SU-DHL-6 (cell line): Measurements from ENCODE around the gene ARHGEF37.

Source experiments
- H2AFZ ChIP-seq: fragments of 200-600 bp; sonication (generic); 2 replicates; pipeline ENCODE4 v1.6.1; 2014; ENCODE audit warnings: low read depth, mild to moderate bottlenecking, moderate library complexity, mixed read lengths, antibody characterized with exemption, low read length; ENCODE audit not compliant: severe bottlenecking
- H3F3A ChIP-seq: fragments of 200-600 bp; shearing (Covaris generic); 2 replicates; pipeline ENCODE4 v1.6.0; 2016; ENCODE audit warnings: antibody characterized with exemption, mild to moderate bottlenecking; ENCODE audit not compliant: insufficient read depth
- H3K27ac ChIP-seq: fragments of 200-600 bp; sonication (generic); 2 replicates; pipeline ENCODE4 v1.5.1; 2016; ENCODE audit warnings: low read depth, mild to moderate bottlenecking, low read length, moderate library complexity, mixed read lengths
- H3K27me3 ChIP-seq: fragments of 200-600 bp; sonication (generic), shearing (Covaris generic); 2 replicates; pipeline ENCODE4 v1.6.0; 2014; ENCODE audit warnings: mild to moderate bottlenecking, low read length
- H3K36me3 ChIP-seq: fragments of 200-600 bp; sonication (generic); 2 replicates; pipeline ENCODE4 v1.6.1; 2014; ENCODE audit warnings: mild to moderate bottlenecking, low read length, mixed read lengths
- H3K4me2 ChIP-seq: fragments of 300-600, 200-600 bp; shearing (Covaris generic), sonication (generic); 2 replicates; pipeline ENCODE4 v1.6.0; 2014; ENCODE audit warnings: low read length, low read depth, mild to moderate bottlenecking; ENCODE audit not compliant: poor library complexity, severe bottlenecking
- H3K4me3 ChIP-seq: fragments of 200-600 bp; sonication (generic); 2 replicates; pipeline ENCODE4 v1.5.1; 2014; ENCODE audit warnings: antibody characterized with exemption, low read length, mild to moderate bottlenecking, mixed read lengths; ENCODE audit not compliant: insufficient read depth, poor library complexity, severe bottlenecking
- H3K79me2 ChIP-seq: fragments of 200-600 bp; sonication (generic); 2 replicates; pipeline ENCODE4 v1.6.1; 2014; ENCODE audit warnings: mild to moderate bottlenecking, low read length, moderate library complexity; ENCODE audit not compliant: insufficient read depth
- H3K9ac ChIP-seq: fragments of 200-600 bp; sonication (generic); 2 replicates; pipeline ENCODE4 v1.7.0; 2014; ENCODE audit warnings: mild to moderate bottlenecking, low read length
- H3K9me2 ChIP-seq: fragments of 200-600 bp; sonication (generic); replicated peaks from 2 replicates; pipeline ENCODE4 v1.6.1; 2014; ENCODE audit warnings: low read length; ENCODE audit not compliant: insufficient read depth
- H3K9me3 ChIP-seq: fragments of 200-600 bp; sonication (generic); 2 replicates; pipeline ENCODE4 v1.6.1; 2014; ENCODE audit warnings: low read length, mixed read lengths; ENCODE audit not compliant: insufficient read depth
- H4K20me1 ChIP-seq: fragments of 200-600 bp; sonication (generic); 2 replicates; pipeline ENCODE4 v1.6.1; 2014; ENCODE audit warnings: low read depth, mild to moderate bottlenecking, antibody characterized with exemption, low read length, moderate library complexity, mixed read lengths
- CTCF ChIP-seq: fragments of 200-600 bp; sonication (generic); IDR thresholded peaks from one replicate; pipeline ENCODE4 v1.5.1; 2017; ENCODE audit warnings: antibody characterized with exemption, mild to moderate bottlenecking, low read length, moderate library complexity; ENCODE audit not compliant: insufficient read depth, poor library complexity, severe bottlenecking
- EZH2phosphoT487 ChIP-seq: fragments of 200-600 bp; sonication (generic), shearing (Covaris generic); conservative IDR thresholded peaks from 2 replicates; pipeline ENCODE4 v1.6.1; 2018; ENCODE audit warnings: mild to moderate bottlenecking, antibody characterized with exemption, low read length, moderate library complexity, mixed read lengths

Gene ARHGEF37

GRCh38 chr5:149617760-149618306, 36.5 kb downstream of the ARHGEF37 start:
- Histone ChIP-seq H2AFZ (no peak overlapping the region), H3K79me2 (no peaks in the 10 kb centered on the region), H3K27me3 (no peaks in the 10 kb centered on the region), H3F3A (no peaks in the 10 kb centered on the region), H3K9me2 (no peaks in the 10 kb centered on the region), H3K36me3 (no peaks in the 10 kb centered on the region), H3K9me3 (no peaks in the 10 kb centered on the region), H3K27ac (no peak overlapping the region), H4K20me1 (no peaks in the 10 kb centered on the region), H3K4me2 (no peak overlapping the region), H3K4me3 (no peak overlapping the region), H3K9ac (no peak overlapping the region)
- TF ChIP-seq EZH2phosphoT487: no peak
- no peak for TF ChIP-seq CTCF

GRCh38 chr5:149618581-149619248, 37.4 kb downstream of the ARHGEF37 start:
- Histone ChIP-seq H2AFZ (no peak overlapping the region), H3K4me2 (no peak overlapping the region), H4K20me1 (no peaks in the 10 kb centered on the region), H3K36me3 (no peaks in the 10 kb centered on the region), H3K27me3 (no peaks in the 10 kb centered on the region), H3K27ac (no peak overlapping the region), H3K79me2 (no peaks in the 10 kb centered on the region), H3K9me3 (no peaks in the 10 kb centered on the region), H3K4me3 (no peak overlapping the region), H3F3A (no peaks in the 10 kb centered on the region), H3K9me2 (no peaks in the 10 kb centered on the region), H3K9ac (no peak overlapping the region)
- TF ChIP-seq CTCF (peak; percentile 79), EZH2phosphoT487 (no peak)

GRCh38 chr5:149621415-149622098, 40.3 kb downstream of the ARHGEF37 start:
- H3K27ac ChIP-seq: no peak overlapping the region
- H3K27me3 ChIP-seq: no peaks in the 10 kb centered on the region
- no peak overlapping the region for H3K4me2 ChIP-seq
- TF ChIP-seq EZH2phosphoT487: no peak
- no peak for TF ChIP-seq CTCF
- no peaks in the 10 kb centered on the region for H3K36me3 ChIP-seq
- H3K4me3 ChIP-seq: no peak overlapping the region
- no peaks in the 10 kb centered on the region for H3K79me2 ChIP-seq
- H3F3A ChIP-seq: no peaks in the 10 kb centered on the region
- no peak overlapping the region for H3K9ac ChIP-seq
- H3K9me3 ChIP-seq: no peaks in the 10 kb centered on the region
- no peak overlapping the region for H2AFZ ChIP-seq
- H3K9me2 ChIP-seq: no peaks in the 10 kb centered on the region
- H4K20me1 ChIP-seq: no peaks in the 10 kb centered on the region
